ENCODE measurements around the gene CHCHD6.
A peak's percentile ranks its signal among the peaks of the same experiment; 100 is the strongest.

Gene CHCHD6

DNA sequence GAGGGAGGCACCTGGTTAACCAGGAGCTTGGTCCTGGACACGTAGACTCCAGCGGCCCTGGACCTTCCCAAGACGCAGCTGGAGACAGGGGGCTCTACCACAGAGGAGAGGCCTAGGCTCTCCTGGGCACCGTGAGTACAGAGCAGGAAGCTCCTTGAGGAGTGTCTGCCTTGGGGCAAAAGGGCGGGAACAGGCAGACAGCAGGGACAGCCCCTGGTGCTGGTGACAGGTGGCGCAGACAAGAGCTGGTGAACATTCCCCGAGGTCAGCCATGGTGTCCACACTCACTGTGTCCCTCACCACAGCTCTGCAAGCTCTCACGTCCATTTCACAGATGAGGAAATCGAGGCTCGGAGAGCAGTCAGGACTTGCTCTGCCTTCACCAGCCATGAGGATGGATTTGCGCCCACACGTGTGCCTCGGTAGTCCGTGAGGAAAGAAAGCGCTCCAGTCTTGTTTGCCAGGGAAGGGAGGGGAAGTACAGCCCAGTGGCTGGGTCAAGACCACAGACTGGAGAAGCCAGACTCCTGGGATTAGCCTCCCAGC is 276.3 kb downstream of the CHCHD6 start:
- DNase-seq (ENCODE audit: low read depth): no peak
- H3K4me3 ChIP-seq (ENCODE audit: control insufficient read depth, low read depth, low read length): no peak overlapping the region
- TF ChIP-seq, protein P1, sequence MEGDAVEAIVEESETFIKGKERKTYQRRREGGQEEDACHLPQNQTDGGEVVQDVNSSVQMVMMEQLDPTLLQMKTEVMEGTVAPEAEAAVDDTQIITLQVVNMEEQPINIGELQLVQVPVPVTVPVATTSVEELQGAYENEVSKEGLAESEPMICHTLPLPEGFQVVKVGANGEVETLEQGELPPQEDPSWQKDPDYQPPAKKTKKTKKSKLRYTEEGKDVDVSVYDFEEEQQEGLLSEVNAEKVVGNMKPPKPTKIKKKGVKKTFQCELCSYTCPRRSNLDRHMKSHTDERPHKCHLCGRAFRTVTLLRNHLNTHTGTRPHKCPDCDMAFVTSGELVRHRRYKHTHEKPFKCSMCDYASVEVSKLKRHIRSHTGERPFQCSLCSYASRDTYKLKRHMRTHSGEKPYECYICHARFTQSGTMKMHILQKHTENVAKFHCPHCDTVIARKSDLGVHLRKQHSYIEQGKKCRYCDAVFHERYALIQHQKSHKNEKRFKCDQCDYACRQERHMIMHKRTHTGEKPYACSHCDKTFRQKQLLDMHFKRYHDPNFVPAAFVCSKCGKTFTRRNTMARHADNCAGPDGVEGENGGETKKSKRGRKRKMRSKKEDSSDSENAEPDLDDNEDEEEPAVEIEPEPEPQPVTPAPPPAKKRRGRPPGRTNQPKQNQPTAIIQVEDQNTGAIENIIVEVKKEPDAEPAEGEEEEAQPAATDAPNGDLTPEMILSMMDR (conservative IDR thresholded peaks at IDR 0.05; ENCODE audit: control insufficient read depth, insufficient read depth, low read depth, low read length): no peak

DNA sequence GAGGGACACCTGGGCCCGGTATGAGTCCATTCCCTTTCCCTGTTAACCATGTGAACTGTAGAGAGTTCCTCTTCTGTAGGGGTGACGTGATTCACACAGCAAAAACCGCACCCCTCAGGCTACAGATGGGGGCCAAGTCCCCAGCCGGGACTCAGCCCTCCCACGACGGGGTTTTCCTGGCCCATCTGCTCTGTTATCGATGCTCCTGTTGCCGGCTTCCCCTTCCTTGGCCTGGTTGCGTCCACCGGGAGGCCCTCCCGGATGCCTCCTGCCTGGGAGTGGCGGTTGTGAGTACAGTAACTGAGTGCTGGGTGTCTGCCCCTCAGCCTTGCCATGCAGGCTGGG is 278.1 kb downstream of the CHCHD6 start:
- peak; percentile 73 for DNase-seq (ENCODE audit: low read depth)
- H3K4me3 ChIP-seq (ENCODE audit: control insufficient read depth, low read depth, low read length): peak overlapping the region; percentile 46
- TF ChIP-seq, protein P1 (conservative IDR thresholded peaks at IDR 0.05; ENCODE audit: control insufficient read depth, insufficient read depth, low read depth, low read length): no peak

DNA sequence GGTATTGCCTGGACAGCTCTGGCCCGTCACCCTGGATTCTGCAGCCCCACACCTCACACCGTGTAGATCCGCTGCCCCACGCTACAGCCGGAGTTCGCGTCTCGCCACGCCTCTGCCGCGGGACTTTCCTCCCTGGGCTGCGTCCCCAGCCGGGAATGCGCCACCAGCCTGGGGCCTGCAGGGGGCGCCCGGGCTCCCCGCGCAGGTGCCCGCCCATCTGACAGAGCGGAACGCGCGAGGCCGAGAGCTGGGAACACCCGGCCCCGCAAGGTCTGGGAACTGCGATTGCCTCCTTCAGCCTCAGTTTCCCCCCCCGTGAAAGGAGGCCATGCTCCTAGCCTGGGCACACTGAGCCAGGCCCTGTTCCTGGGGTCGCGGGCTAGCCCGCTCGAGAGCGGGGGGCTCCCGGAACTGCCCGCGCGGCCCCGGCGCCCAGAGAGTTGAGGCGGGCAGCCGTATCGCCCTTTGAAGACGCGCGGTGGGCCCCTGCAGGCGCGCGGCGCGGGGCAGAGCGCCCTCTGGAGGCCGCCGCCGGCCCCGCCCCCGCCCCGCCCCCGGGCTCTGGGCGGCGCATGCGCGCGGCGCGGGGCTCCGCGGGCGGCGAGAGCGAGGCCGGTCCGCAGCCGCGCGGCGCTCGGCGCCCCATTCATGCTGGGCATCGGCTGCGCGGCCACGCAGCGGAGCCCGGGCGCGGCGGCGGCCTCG is 278.6 kb downstream of the CHCHD6 start, which contains the start of gene PLXNA1:
Gene PLXNA1, plus strand, starts transcription at position 645 of the 705 bp plus-strand sequence. CDS start 5,479 bp downstream, outside the sequence.
- peak within 1 kb of the TSS; percentile 68 for H3K4me3 ChIP-seq (ENCODE audit: control insufficient read depth, low read depth, low read length)
- TF ChIP-seq, protein P1 (conservative IDR thresholded peaks at IDR 0.05; ENCODE audit: control insufficient read depth, insufficient read depth, low read depth, low read length): peak; percentile 57
- DNase-seq (ENCODE audit: low read depth): peak; percentile 72

DNA sequence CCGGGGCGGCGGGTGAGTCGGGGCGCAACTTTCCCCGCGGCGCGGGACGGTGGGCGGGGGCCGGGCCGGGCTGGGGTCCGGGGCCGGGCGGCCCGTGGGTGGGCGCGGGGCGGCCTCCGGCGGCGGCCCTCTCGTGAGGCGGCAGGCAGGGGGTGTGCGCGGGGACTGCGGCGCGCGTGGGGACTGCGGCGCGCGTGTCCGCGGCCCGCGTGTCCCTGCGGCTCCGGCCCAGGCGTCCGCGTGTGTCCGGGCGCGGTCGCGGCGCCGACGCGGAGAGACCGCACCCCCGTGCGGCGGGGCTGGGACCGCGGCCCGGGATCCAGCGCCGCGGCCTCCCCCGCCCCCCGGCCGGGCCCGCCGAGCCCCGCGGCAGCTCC is 279.2 kb downstream of the CHCHD6 start:
- DNase-seq (ENCODE audit: low read depth): no peak
- TF ChIP-seq, protein P1 (conservative IDR thresholded peaks at IDR 0.05; ENCODE audit: control insufficient read depth, insufficient read depth, low read depth, low read length): no peak

DNA sequence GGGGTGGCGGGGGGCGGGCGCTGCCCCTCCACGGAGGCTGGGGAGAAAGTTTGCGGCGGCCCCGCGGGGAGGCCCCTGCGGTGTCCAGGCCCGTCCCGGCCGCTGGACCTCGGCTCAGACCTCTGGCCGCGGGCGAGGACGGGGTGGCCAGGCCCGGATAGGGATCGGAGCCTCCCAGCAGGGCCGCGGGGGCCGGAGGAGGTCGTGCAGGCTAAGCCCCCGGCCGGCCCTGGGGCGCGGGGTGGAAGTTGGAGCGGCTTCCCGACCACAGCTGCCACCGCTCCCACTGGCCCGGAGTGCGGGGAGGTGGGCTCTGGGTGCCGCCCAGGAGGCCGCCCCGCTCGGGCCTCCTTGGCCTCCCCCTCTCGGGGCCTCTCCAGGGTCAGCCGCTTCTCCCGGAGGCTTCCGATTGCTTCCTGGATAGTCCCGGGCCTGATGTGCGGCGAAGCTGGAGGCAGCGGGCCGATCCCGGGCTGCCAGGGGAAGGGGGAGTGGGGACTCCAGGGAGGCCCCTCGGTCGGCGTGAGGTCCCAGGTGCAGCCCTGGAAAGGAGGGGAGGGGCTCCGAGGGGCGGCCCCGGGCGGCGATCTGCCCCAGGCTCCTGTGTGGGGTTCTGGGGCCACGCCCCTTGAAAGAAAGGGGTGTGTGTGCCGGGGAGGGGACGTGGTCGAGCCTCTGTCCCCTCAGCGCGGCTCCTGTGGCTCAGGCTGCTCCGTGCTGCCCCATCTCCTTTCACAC is 279.8 kb downstream of the CHCHD6 start:
- peak overlapping the region; percentile 68 for H3K4me3 ChIP-seq (ENCODE audit: control insufficient read depth, low read depth, low read length)
- DNase-seq (ENCODE audit: low read depth): no peak
- TF ChIP-seq, protein P1 (conservative IDR thresholded peaks at IDR 0.05; ENCODE audit: control insufficient read depth, insufficient read depth, low read depth, low read length): no peak

More for the DNA sequence above, 279.2 kb downstream of the CHCHD6 start:
- peak overlapping the region; percentile 68 for H3K4me3 ChIP-seq (ENCODE audit: control insufficient read depth, low read depth, low read length)

DNA sequence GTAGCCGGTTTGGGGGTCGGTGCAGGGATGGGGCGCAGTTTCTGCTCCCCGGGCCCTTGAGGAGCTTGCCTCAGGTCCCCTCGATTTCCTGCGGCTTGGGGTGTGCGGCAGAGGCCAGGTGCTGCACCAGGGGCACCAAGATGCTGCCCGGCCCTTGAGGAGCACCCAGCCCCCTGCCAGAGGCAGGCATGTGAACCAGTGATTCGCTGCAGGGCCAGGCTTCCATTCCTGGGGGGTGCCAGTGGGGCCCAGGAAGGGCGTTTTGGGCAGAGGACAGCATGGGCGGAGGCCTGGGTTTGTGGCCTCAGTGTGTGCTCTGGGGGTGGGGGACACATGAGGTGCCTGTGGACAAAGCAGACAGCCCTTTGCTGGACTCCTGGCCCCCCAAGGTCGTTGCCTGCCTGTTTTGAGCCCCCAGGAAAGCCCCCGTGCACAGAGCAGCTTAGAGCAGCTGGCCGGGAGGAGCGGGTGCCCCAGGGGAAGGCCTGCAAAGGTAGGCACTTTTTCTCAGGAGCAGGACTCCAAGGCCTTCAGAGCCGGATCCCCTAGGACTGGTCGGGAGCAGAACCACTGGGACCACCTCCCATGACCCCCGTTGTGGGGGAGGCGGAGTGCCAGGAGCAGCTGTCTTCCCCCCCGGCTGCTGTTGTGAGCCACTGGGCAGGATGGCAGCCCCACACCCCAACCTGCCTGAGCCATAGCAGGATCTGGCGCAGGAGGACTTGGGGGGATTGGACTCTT is 280.5 kb downstream of the CHCHD6 start:
- DNase-seq (ENCODE audit: low read depth): no peak
- TF ChIP-seq, protein P1 (conservative IDR thresholded peaks at IDR 0.05; ENCODE audit: control insufficient read depth, insufficient read depth, low read depth, low read length): no peak
- peak overlapping the region; percentile 68 for H3K4me3 ChIP-seq (ENCODE audit: control insufficient read depth, low read depth, low read length)
